ENCODE measurements around the gene CLEC11A. TPM values are rescaled to one million over a fixed set of nuclear protein-coding genes. Genes with fewer than 3 reads are reported as not detected.

CLEC11A gene, protein sequence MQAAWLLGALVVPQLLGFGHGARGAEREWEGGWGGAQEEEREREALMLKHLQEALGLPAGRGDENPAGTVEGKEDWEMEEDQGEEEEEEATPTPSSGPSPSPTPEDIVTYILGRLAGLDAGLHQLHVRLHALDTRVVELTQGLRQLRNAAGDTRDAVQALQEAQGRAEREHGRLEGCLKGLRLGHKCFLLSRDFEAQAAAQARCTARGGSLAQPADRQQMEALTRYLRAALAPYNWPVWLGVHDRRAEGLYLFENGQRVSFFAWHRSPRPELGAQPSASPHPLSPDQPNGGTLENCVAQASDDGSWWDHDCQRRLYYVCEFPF
- total RNA-seq = 0.24 and 0.38 TPM in 2 replicates

DNA sequence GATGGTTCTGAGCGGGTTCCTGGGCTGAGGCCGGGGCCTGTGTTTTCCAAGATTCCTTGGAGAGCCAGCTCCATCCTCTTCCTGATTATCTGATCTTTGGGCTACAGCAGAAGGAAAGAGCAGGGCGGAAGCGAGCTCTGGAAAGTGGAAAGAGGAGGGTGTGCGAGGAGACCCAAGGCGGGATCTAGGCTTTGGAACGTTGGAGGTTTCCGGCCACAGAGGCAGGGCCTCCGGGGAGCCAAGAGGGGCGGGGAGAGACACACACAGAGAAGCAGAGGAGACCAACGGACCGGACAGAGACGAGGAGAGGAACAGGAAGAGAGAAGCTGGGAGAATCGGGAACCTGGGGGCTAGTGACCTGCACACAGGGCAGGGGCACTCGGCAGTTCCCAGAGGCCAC lies at the start of gene CLEC11A:
Gene CLEC11A (plus strand): TSS at position 296 of the 400 bp plus-strand sequence. CDS start 162 bp downstream, outside the sequence.
- ChIA-PET CTCF (no interaction called here), POLR2A (no interaction called here)
- no peaks in the 10 kb centered on the region for H3K9me3 Mint-ChIP-seq
- H3K4me1 Mint-ChIP-seq = peaks cover 38% of the 10 kb centered on the region
- DNase-seq (no peak), ATAC-seq (ENCODE audit: low read depth) (no peak)
- TF ChIP-seq, protein P1, sequence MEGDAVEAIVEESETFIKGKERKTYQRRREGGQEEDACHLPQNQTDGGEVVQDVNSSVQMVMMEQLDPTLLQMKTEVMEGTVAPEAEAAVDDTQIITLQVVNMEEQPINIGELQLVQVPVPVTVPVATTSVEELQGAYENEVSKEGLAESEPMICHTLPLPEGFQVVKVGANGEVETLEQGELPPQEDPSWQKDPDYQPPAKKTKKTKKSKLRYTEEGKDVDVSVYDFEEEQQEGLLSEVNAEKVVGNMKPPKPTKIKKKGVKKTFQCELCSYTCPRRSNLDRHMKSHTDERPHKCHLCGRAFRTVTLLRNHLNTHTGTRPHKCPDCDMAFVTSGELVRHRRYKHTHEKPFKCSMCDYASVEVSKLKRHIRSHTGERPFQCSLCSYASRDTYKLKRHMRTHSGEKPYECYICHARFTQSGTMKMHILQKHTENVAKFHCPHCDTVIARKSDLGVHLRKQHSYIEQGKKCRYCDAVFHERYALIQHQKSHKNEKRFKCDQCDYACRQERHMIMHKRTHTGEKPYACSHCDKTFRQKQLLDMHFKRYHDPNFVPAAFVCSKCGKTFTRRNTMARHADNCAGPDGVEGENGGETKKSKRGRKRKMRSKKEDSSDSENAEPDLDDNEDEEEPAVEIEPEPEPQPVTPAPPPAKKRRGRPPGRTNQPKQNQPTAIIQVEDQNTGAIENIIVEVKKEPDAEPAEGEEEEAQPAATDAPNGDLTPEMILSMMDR (IDR thresholded peaks at IDR 0.05) = no peak
- H3K36me3 Mint-ChIP-seq (ENCODE audit: low read depth) = no peaks in the 10 kb centered on the region
- no peak within 1 kb of the TSS for H3K4me3 Mint-ChIP-seq
- no peak within 1 kb of the TSS for H3K27ac Mint-ChIP-seq
- H3K27me3 Mint-ChIP-seq = peaks cover 62% of the 10 kb centered on the region
- intact Hi-C loops (cut with micrococcal nuclease) = loop anchor here (5.0 kb wide), 1 partner anchor 199 kb away; no protein-coding TSS in a partner anchor

DNA sequence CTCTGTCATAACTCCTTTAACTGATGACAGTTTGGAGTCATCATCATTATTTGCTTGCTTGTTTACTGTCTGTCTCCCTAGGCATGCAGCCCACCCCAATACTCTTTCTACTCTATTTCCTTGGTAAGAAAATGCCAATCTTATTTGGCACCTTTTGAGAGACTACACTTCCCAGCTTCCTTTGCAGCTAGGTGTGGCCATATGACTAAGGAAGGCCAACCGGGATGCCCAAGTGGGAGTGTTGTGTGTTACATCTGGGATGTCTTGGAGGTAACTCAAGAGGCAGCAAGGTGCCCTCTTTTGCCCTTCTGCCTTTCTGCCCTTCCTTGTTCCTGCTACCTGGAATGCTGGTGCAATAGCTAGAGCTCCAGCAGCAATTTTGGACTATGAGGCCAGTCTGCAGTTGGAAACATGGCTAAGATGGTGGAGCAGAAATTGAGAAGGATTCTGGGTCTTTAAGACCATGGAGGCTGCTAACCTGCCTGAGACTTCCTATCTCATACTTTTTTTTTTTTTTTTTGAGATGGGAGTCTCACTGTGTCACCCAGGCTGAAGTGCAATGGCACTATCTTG lies 46.5 kb upstream of the CLEC11A start:
- CTCF ChIA-PET = no interaction called here
- intact Hi-C loops (cut with micrococcal nuclease) = loop anchor here (5.0 kb wide), 1 partner anchor 199 kb away; the partner anchor contains the start of genes EMC10 and GARIN5A
- DNase-seq (no peak), ATAC-seq (ENCODE audit: low read depth) (no peak)
- Mint-ChIP-seq H3K36me3 (ENCODE audit: low read depth) (no peaks in the 10 kb centered on the region), H3K4me1 (peaks cover 19% of the 10 kb centered on the region), H3K27ac (no peak overlapping the region), H3K4me3 (no peak overlapping the region), H3K9me3 (no peaks in the 10 kb centered on the region), H3K27me3 (peaks cover 24% of the 10 kb centered on the region)
- TF ChIP-seq, protein P1 (IDR thresholded peaks at IDR 0.05) = no peak
- POLR2A ChIA-PET = interaction anchor here (0.8 kb wide), 1 partner anchor 262 kb away, joined by 6 read pairs; no protein-coding TSS in a partner anchor

DNA sequence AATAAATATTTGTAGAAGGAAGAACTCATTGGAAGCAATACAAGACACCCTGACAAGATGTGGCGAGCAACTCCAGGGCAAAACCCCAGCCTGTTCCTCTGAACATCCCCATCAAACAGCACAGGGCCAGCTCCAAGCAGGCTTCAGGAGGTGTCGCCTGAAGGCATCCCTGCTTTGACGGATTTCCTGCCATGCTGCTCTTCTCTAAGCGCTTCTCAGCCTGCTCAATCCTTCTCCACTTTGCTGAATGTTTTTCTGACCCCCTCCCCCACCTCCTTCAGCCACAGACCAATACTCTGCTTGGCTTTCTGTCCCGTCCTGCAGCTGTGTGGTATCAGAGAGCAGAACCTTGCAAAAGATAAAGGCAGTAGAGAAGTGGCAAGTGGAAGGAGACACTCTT lies 45.5 kb upstream of the CLEC11A start:
- no peak for DNase-seq
- peaks cover 19% of the 10 kb centered on the region for H3K4me1 Mint-ChIP-seq
- H3K9me3 Mint-ChIP-seq = no peaks in the 10 kb centered on the region
- H3K36me3 Mint-ChIP-seq (ENCODE audit: low read depth) = no peaks in the 10 kb centered on the region
- POLR2A ChIA-PET = no interaction called here
- no peak for ATAC-seq (ENCODE audit: low read depth)
- peak overlapping the region; percentile 42 for H3K27ac Mint-ChIP-seq
- intact Hi-C loops (cut with micrococcal nuclease) = loop anchor here (5.0 kb wide), 1 partner anchor 200 kb away; the partner anchor contains the start of genes EMC10 and GARIN5A
- peaks cover 21% of the 10 kb centered on the region for H3K27me3 Mint-ChIP-seq
- TF ChIP-seq, protein P1 (IDR thresholded peaks at IDR 0.05) = no peak
- no peak overlapping the region for H3K4me3 Mint-ChIP-seq
- CTCF ChIA-PET = no interaction called here

DNA sequence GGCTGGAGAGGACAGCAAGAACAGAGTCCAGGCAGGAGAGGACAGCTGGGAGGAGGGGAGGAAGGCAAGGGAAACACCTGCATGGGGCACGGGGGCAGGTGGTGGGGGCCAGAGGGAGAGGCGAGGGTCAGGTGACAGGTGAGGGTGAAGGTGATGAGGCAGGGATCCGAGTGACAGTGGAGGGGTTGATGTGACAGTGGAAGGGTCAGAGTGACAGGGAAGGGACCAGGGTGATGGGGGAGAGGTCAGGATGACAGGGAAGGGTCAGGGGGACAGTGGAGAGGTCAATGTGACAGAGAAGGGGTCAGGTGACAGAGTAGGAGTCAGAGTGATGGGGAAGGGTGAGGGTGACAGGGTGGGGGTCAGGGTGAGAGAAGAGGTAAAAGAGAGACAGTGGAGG lies 44.8 kb upstream of the CLEC11A start:
- ChIA-PET POLR2A (no interaction called here), CTCF (no interaction called here)
- H3K4me3 Mint-ChIP-seq = no peak overlapping the region
- H3K27ac Mint-ChIP-seq = peak overlapping the region; percentile 42
- H3K4me1 Mint-ChIP-seq = peaks cover 18% of the 10 kb centered on the region
- peaks cover 15% of the 10 kb centered on the region for H3K27me3 Mint-ChIP-seq
- TF ChIP-seq, protein P1 (IDR thresholded peaks at IDR 0.05) = no peak
- no peaks in the 10 kb centered on the region for H3K9me3 Mint-ChIP-seq
- no peak for DNase-seq
- ATAC-seq (ENCODE audit: low read depth) = no peak
- H3K36me3 Mint-ChIP-seq (ENCODE audit: low read depth) = no peaks in the 10 kb centered on the region
- intact Hi-C loops (cut with micrococcal nuclease) = loop anchor here (5.0 kb wide), 1 partner anchor 201 kb away; the partner anchor contains the start of genes EMC10 and GARIN5A

Data from activated B cell treated with CpG ODN at 0.5 μM for 24 hours (primary cell).